ENCODE measurements around the gene ALOX5AP. TPM values are rescaled to one million over a fixed set of nuclear protein-coding genes. Genes with fewer than 3 reads are reported as not detected.

The ALOX5AP gene
- total RNA-seq, 1 experiment from 2014 or later, result not detected

DNA sequence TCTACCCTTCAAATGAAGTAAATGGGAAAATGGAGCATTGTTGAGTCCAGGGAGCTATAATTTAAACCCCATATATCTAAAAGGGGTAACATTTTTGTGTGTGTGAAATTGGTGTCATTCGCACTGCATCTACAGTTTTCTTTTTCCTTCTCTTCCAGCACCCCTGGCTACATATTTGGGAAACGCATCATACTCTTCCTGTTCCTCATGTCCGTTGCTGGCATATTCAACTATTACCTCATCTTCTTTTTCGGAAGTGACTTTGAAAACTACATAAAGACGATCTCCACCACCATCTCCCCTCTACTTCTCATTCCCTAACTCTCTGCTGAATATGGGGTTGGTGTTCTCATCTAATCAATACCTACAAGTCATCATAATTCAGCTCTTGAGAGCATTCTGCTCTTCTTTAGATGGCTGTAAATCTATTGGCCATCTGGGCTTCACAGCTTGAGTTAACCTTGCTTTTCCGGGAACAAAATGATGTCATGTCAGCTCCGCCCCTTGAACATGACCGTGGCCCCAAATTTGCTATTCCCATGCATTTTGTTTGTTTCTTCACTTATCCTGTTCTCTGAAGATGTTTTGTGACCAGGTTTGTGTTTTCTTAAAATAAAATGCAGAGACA is 28.6 kb downstream of the ALOX5AP start:
- no peak for TF ChIP-seq EZH2 (IDR thresholded peaks at IDR 0.05; ENCODE audit: borderline replicate concordance, low read depth, low read length, poor library complexity, severe bottlenecking)
- TF ChIP-seq, protein P1, sequence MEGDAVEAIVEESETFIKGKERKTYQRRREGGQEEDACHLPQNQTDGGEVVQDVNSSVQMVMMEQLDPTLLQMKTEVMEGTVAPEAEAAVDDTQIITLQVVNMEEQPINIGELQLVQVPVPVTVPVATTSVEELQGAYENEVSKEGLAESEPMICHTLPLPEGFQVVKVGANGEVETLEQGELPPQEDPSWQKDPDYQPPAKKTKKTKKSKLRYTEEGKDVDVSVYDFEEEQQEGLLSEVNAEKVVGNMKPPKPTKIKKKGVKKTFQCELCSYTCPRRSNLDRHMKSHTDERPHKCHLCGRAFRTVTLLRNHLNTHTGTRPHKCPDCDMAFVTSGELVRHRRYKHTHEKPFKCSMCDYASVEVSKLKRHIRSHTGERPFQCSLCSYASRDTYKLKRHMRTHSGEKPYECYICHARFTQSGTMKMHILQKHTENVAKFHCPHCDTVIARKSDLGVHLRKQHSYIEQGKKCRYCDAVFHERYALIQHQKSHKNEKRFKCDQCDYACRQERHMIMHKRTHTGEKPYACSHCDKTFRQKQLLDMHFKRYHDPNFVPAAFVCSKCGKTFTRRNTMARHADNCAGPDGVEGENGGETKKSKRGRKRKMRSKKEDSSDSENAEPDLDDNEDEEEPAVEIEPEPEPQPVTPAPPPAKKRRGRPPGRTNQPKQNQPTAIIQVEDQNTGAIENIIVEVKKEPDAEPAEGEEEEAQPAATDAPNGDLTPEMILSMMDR (conservative IDR thresholded peaks at IDR 0.05; ENCODE audit: low read depth, low read length), result no peak
- DNase-seq (ENCODE audit: low spot score), result no peak
- POLR2A ChIA-PET (ENCODE audit: low non-redundant PET), result no interaction called here
- intact Hi-C loops (cut with micrococcal nuclease; ENCODE audit: unreplicated experiment), result no loop called here
- Histone ChIP-seq H3K27ac (ENCODE audit: low read depth, low read length, poor library complexity, severe bottlenecking) (no peak overlapping the region), H3K36me3 (ENCODE audit: insufficient read depth, low read length, poor library complexity, severe bottlenecking) (no peaks in the 10 kb centered on the region), H3K4me1 (ENCODE audit: insufficient read depth, low read length, poor library complexity, severe bottlenecking) (peaks cover 3% of the 10 kb centered on the region), H3K9me3 (ENCODE audit: low read depth, low read length, poor library complexity, severe bottlenecking) (no peaks in the 10 kb centered on the region), H3K4me3 (ENCODE audit: low read depth, low read length, poor library complexity, severe bottlenecking) (no peak overlapping the region), H3K27me3 (replicated peaks; ENCODE audit: insufficient read depth, low read depth, low read length, poor library complexity) (no peaks in the 10 kb centered on the region)
- no TSS peak for BruUV-seq (replicated peaks)
- CTCF ChIA-PET, result no interaction called here

DNA sequence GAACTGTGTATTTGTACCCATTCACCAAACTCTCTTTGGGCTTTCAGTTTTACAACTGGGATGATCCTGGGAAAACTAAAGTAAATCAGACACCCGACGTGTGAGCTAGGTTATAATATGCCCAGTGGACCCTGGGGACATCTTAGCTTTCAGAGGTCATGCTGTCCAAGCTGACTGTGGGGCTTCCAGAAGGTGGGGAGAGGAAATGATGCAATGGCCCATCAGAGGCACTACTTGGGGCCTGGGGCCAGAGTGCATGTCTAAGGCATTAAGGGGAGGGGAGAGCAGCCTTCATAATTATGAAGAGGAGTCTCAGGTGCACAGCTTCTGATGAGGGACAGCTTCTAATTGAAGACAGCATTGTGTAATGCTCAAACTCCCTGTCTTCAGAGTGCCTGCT is 30.9 kb downstream of the ALOX5AP start:
- H3K9me3 ChIP-seq (ENCODE audit: low read depth, low read length, poor library complexity, severe bottlenecking), result no peaks in the 10 kb centered on the region
- H3K4me3 ChIP-seq (ENCODE audit: low read depth, low read length, poor library complexity, severe bottlenecking), result no peak overlapping the region
- POLR2A ChIA-PET (ENCODE audit: low non-redundant PET), result no interaction called here
- H3K4me1 ChIP-seq (ENCODE audit: insufficient read depth, low read length, poor library complexity, severe bottlenecking), result peaks cover 3% of the 10 kb centered on the region
- H3K27me3 ChIP-seq (replicated peaks; ENCODE audit: insufficient read depth, low read depth, low read length, poor library complexity), result no peaks in the 10 kb centered on the region
- no peak for DNase-seq (ENCODE audit: low spot score)
- no peaks in the 10 kb centered on the region for H3K36me3 ChIP-seq (ENCODE audit: insufficient read depth, low read length, poor library complexity, severe bottlenecking)
- no peak overlapping the region for H3K27ac ChIP-seq (ENCODE audit: low read depth, low read length, poor library complexity, severe bottlenecking)
- no peak for TF ChIP-seq EZH2 (IDR thresholded peaks at IDR 0.05; ENCODE audit: borderline replicate concordance, low read depth, low read length, poor library complexity, severe bottlenecking)
- TF ChIP-seq, protein P1 (conservative IDR thresholded peaks at IDR 0.05; ENCODE audit: low read depth, low read length), result no peak
- intact Hi-C loops (cut with micrococcal nuclease; ENCODE audit: unreplicated experiment), result no loop called here
- CTCF ChIA-PET, result no interaction called here
- no TSS peak for BruUV-seq (replicated peaks)

DNA sequence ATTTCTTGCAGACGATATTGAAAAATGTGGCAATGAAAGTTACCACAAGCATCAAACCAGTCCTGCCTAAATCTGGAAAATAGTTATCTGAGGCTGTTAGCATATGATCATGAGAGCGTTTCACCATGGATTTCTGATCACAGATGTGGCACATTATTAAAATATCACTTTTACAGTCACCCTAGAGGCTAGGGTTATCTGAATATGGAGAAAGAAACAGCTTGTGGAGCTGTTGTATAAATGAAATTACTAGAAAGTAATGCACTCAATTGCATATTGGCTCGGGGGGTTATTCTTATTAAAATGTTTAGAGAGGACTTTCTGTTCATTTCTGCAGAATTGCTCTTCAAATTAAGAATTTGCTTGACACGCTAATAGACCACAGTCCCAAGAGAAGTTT is 35.6 kb downstream of the ALOX5AP start:
- ChIA-PET POLR2A (ENCODE audit: low non-redundant PET) (no interaction called here), CTCF (no interaction called here)
- intact Hi-C loops (cut with micrococcal nuclease; ENCODE audit: unreplicated experiment), result no loop called here

More for the DNA sequence above, 35.6 kb downstream of the ALOX5AP start:
- DNase-seq (ENCODE audit: low spot score), result no peak
- no peak overlapping the region for H3K27ac ChIP-seq (ENCODE audit: low read depth, low read length, poor library complexity, severe bottlenecking)
- H3K4me3 ChIP-seq (ENCODE audit: low read depth, low read length, poor library complexity, severe bottlenecking), result no peak overlapping the region
- H3K4me1 ChIP-seq (ENCODE audit: insufficient read depth, low read length, poor library complexity, severe bottlenecking), result peaks cover 3% of the 10 kb centered on the region
- H3K9me3 ChIP-seq (ENCODE audit: low read depth, low read length, poor library complexity, severe bottlenecking), result no peaks in the 10 kb centered on the region
- no peak for TF ChIP-seq EZH2 (IDR thresholded peaks at IDR 0.05; ENCODE audit: borderline replicate concordance, low read depth, low read length, poor library complexity, severe bottlenecking)
- TF ChIP-seq, protein P1 (conservative IDR thresholded peaks at IDR 0.05; ENCODE audit: low read depth, low read length), result no peak
- no TSS peak for BruUV-seq (replicated peaks)
- H3K36me3 ChIP-seq (ENCODE audit: insufficient read depth, low read length, poor library complexity, severe bottlenecking), result no peaks in the 10 kb centered on the region
- no peaks in the 10 kb centered on the region for H3K27me3 ChIP-seq (replicated peaks; ENCODE audit: insufficient read depth, low read depth, low read length, poor library complexity)
